Effector memory CD4-positive, alpha-beta T cell (primary cell): ENCODE data around the gene SLX9.

Source experiments
- DNase-seq, 3 donors: peaks; one replicate each; pipeline ENCODE4 v3.0.0-alpha.2; 2020
- H3K27ac ChIP-seq: 2 replicates; pipeline ENCODE4 v1.7.0; 2013; ENCODE audit warnings: mild to moderate bottlenecking, low read length, moderate library complexity; ENCODE audit not compliant: insufficient read depth, poor library complexity, severe bottlenecking
- H3K27me3 ChIP-seq: replicated peaks from 2 replicates; pipeline ENCODE4 v1.7.0; 2013; ENCODE audit warnings: mild to moderate bottlenecking, low read length; ENCODE audit not compliant: insufficient read depth, control insufficient read depth, poor library complexity, severe bottlenecking
- H3K36me3 ChIP-seq: 2 replicates; pipeline ENCODE4 v1.7.0; 2013; ENCODE audit warnings: mild to moderate bottlenecking, low read length, moderate library complexity; ENCODE audit not compliant: control insufficient read depth, insufficient read depth
- H3K4me1 ChIP-seq: 2 replicates; pipeline ENCODE4 v1.7.0; 2013; ENCODE audit warnings: low read length, mild to moderate bottlenecking; ENCODE audit not compliant: control insufficient read depth, insufficient read depth, poor library complexity, severe bottlenecking
- H3K4me3 ChIP-seq: 2 replicates; pipeline ENCODE4 v1.7.0; 2013; ENCODE audit warnings: low read length, low read depth, mild to moderate bottlenecking; ENCODE audit not compliant: insufficient read depth, poor library complexity, severe bottlenecking
- H3K9me3 ChIP-seq: 2 replicates; pipeline ENCODE4 v1.7.0; 2013; ENCODE audit warnings: mild to moderate bottlenecking, low read length, moderate library complexity; ENCODE audit not compliant: control insufficient read depth

The SLX9 gene

DNA sequence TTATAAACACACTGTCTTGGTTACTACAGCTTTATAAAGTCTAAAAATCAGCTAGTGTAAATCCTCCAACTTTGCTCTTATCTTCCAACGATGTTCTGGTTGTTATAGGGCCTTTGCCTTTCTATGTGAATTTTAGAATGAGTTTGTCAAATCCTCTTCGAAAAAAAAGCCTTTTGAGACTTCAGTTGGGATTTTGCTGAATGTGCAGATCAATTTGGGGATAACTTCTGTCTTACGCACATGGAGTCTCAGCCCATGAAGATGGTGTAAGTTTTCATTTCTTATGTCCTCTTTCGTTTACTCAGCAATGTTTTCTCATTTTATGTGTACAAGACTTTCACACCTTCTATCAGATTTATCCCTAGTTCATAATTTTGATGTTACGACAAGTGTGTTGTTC lies 69.8 kb downstream of the SLX9 start:
- H3K27me3 ChIP-seq: peaks cover 2% of the 10 kb centered on the region
- H3K4me1 ChIP-seq: no peaks in the 10 kb centered on the region
- no peak for DNase-seq
- no peak overlapping the region for H3K27ac ChIP-seq
- no peaks in the 10 kb centered on the region for H3K36me3 ChIP-seq
- no peaks in the 10 kb centered on the region for H3K9me3 ChIP-seq
- H3K4me3 ChIP-seq: no peak overlapping the region

DNA sequence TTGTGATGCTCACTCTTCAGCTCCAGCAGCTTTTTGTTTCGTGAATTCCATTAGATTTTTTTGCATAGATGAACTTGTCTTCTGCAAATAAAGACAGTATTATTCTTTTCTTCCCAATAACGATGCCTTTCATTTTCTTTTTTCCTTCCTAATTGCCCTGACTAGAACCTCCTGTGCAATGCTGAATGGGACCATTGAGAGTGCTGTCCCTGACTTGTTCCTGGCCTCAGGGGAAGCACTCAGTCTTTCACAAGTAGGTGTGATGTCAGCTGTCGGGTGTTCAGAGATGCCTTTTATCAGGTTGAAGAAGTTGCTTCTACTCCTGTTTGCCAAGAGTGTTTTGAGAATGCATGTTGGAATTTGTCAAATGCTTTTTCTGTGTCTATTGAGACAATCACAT lies 70.3 kb downstream of the SLX9 start:
- Histone ChIP-seq H3K27me3 (peaks cover 2% of the 10 kb centered on the region), H3K4me1 (no peaks in the 10 kb centered on the region), H3K4me3 (no peak overlapping the region), H3K27ac (no peak overlapping the region), H3K9me3 (no peaks in the 10 kb centered on the region), H3K36me3 (no peaks in the 10 kb centered on the region)
- no peak for DNase-seq

DNA sequence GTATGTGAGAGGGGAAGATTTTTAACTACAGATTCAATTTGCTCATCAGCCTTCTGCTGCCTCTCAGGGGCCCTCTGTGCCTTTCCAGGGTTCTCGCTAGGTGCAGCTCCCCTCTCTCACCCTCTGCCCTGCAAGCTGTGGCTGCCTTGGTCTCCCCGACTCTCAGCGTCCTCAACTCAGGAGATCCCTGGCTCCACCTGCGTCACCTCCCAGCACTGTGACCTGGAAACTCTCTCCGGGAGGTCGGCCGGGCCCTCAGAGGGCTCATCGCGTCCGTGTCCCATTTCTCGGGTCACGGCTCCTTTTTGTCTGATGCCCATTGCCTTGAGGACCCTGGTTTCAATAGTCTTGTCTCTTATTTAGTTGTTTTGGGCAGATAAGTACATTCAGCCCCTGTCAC lies 71.0 kb downstream of the SLX9 start:
- Histone ChIP-seq H3K36me3 (no peaks in the 10 kb centered on the region), H3K4me3 (no peak overlapping the region), H3K4me1 (no peaks in the 10 kb centered on the region), H3K27me3 (peaks cover 2% of the 10 kb centered on the region), H3K9me3 (no peaks in the 10 kb centered on the region), H3K27ac (no peak overlapping the region)
- no peak for DNase-seq

DNA sequence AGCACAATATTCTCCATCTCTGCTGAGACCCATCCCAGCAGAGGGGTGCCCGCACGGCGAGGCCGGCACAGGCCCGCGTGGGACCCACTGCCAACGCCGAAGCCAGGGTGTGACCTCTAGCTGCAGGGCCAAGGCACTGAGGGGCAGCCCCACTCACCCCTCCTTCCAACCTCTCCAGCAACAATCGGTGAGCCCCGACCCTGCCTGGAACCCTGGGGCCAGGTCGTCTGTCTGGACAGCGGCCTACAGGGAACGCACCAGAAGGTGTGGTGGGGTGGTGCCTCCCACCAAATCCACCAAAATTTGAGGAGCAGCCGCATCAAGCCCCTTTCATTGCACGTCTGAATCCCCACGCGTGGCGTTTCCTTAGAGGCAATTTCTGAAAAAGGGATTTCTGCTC lies 71.6 kb downstream of the SLX9 start:
- no peak for DNase-seq
- Histone ChIP-seq H3K36me3 (no peaks in the 10 kb centered on the region), H3K9me3 (no peaks in the 10 kb centered on the region), H3K27me3 (peaks cover 2% of the 10 kb centered on the region), H3K4me1 (no peaks in the 10 kb centered on the region), H3K4me3 (no peak overlapping the region), H3K27ac (no peak overlapping the region)

DNA sequence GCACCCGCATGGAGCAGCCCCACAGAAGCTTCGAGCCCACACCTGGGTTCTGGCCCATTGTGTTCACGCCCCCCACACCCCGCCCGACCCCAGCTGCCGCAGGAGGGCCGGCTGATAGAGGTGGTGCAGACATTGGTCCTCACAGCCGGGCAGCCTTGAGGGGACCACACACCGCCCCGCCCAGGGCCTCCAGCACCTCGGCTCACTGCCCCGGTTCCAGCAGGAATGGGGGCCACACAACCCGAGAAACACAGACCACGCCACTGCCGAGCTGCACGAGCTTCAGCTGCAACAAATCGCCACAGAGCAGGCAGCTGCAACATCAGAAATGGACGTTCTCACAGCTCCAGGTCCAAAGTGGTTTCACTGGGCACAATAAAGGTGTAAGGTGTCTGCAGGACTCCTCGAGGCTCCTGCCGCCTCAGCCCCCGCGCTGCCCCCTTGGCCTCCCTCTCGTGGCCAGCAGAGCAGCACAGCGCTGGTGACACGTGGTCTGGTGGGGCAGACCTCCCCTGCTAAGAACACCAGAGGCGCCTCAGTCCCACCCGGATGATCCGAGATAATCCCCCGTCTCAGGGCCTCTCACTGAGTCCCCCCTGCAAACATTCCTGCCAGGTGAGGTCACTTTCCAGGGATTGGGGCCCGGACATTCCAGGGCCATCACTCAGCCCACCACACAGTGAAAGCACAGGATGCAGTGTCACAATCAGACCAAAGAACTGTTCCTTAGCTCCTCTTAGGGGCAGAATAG lies 72.3 kb downstream of the SLX9 start:
- DNase-seq: no peak
- no peaks in the 10 kb centered on the region for H3K9me3 ChIP-seq
- H3K36me3 ChIP-seq: no peaks in the 10 kb centered on the region
- no peak overlapping the region for H3K4me3 ChIP-seq
- no peak overlapping the region for H3K27ac ChIP-seq
- H3K4me1 ChIP-seq: no peaks in the 10 kb centered on the region
- peaks cover 2% of the 10 kb centered on the region for H3K27me3 ChIP-seq

DNA sequence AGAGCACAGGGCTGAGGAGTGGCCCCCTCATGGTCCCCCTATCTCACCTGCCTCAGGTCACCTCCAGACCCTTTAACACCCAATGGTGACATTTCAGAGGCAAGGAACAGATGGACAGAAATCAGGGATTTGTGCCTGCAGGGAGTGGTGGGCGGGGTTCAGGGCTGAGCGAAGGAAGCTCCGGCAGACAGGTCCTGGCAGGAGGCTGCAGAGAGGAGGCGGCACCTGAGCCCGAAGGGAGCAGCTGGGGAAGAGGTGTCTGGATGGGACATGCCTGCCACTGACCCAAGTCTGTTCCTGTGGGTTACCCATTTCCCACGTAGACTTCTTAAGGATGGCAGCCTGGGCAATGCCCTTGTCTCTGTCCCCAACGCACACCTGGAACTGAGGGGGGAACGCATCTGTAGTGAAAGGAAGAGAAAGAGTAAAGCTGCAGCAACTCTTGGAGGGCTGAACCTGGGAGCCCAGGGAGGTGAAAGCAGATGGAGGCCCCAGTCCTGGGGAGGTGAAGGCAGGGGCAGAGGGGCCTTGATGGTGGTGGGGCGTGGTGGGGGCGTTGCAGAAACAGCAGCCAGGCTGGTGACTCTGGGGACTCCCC lies 72.9 kb downstream of the SLX9 start:
- H3K36me3 ChIP-seq: no peaks in the 10 kb centered on the region
- H3K4me3 ChIP-seq: no peak overlapping the region
- DNase-seq: no peak
- no peaks in the 10 kb centered on the region for H3K9me3 ChIP-seq
- no peaks in the 10 kb centered on the region for H3K4me1 ChIP-seq
- H3K27ac ChIP-seq: no peak overlapping the region
- H3K27me3 ChIP-seq: peaks cover 9% of the 10 kb centered on the region

DNA sequence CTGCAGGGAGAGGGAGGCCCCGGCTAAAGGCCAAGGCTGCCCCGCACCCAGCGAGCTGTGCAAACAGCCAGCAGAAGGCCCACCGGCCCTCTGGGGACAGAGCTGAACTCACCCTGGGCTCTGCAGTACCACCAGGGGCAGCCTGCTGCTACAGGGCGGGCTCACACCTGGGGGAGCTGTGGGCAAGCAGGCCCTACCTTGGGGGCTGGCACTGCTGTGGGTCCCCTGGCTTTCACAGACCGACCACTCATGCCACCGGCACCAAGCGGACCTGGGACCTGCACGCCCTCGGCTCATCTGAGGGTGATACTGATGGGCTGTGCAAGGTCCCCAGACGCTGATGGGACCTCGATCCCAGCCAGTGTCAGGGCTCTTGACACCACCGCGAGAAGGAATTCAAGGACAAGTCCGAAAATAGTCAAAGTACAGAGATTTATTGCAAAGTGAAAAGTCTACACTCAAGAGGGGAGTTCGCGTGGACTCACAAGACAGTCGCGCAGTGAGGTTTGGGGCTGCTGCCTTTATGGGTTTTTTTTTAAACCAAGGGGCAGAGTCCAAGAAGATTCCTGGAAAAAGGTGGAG lies 73.5 kb downstream of the SLX9 start:
- H3K4me3 ChIP-seq: no peak overlapping the region
- no peaks in the 10 kb centered on the region for H3K36me3 ChIP-seq
- peaks cover 15% of the 10 kb centered on the region for H3K27me3 ChIP-seq
- H3K9me3 ChIP-seq: no peaks in the 10 kb centered on the region
- no peak overlapping the region for H3K27ac ChIP-seq
- DNase-seq: no peak
- peaks cover 5% of the 10 kb centered on the region for H3K4me1 ChIP-seq

DNA sequence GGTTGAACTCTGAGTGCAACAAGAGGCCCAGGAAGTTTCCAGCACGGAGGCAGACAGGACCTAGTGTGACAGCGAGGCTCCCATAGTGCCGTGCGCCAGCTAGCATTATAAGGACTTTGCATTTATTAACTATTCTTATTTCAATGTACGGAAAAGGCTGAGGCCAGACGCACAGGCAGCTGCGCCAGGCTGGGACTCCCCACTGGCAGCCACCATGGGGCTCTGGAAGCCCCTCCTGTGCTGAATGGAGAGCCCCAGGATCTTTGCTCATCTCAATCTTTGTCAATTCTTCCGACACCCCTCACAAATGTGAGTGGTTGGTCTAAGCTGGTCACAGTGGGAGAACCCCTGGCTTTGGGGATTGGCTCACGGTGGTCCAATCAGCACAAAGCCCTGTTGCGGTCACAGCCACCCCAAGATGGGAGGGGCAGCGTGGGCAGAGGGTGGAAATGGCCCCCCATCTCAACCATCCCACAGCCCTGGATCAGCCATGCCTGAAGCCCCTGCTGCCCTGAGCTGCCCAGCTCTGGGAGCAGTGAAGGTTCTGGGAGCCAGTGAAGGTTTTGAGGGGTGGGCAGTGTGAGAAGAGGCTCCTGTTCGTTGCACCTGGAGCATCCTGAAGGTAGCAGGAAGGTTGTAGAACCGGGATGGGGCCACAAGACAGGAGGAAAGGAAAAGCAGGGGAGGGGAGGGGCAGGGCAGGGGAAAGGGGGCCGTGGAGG lies 75.1 kb downstream of the SLX9 start:
- Histone ChIP-seq H3K27me3 (peaks cover 21% of the 10 kb centered on the region), H3K9me3 (no peaks in the 10 kb centered on the region), H3K4me1 (peaks cover 6% of the 10 kb centered on the region), H3K4me3 (no peak overlapping the region), H3K36me3 (no peaks in the 10 kb centered on the region), H3K27ac (no peak overlapping the region)
- DNase-seq: no peak

DNA sequence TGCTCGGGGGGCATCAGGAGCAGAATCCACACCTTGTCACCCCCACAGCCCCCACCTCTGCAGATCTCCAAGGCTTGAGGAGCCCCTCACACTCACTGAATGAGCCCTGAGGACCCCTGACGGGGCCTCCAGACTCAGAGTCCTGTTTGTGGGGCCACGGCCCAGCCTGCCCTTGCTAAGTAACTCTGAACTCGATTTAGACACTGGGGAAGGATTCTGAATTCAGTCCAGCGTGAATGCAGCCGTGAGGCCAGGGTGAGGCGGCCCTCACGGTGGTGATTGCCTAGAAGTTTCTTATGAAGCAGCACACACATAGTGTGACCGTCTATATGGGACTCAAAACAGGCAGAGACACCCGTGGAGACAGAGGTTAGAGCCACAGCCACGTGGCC lies 75.6 kb downstream of the SLX9 start:
- no peak for DNase-seq
- H3K27me3 ChIP-seq: peaks cover 21% of the 10 kb centered on the region

DNA sequence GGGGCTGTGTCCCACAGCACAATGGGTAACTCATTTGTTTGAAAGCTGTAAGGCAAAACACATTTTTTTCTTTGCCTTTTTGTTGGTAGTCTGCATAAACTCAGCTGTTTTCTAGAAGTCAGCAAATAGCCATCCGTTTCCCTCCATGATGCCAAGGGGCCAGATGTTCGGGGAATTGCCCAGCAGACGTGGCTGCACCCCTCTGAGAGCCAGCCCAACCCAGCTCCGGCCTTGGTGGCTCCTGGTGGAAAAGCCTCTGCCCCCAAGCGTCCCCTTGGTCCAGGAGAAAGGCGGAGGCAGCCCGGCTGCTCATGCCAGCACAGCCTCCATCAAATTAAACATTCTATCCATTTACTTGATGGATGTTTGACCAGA lies 76.2 kb downstream of the SLX9 start:
- no peak for DNase-seq
- H3K4me1 ChIP-seq: peaks cover 6% of the 10 kb centered on the region
- peaks cover 21% of the 10 kb centered on the region for H3K27me3 ChIP-seq
- H3K27ac ChIP-seq: no peak overlapping the region
- no peaks in the 10 kb centered on the region for H3K9me3 ChIP-seq
- H3K36me3 ChIP-seq: no peaks in the 10 kb centered on the region
- H3K4me3 ChIP-seq: no peak overlapping the region

More for the DNA sequence above, 75.6 kb downstream of the SLX9 start:
- no peak overlapping the region for H3K4me3 ChIP-seq
- H3K36me3 ChIP-seq: no peaks in the 10 kb centered on the region
- no peak overlapping the region for H3K27ac ChIP-seq
- H3K4me1 ChIP-seq: peaks cover 6% of the 10 kb centered on the region
- no peaks in the 10 kb centered on the region for H3K9me3 ChIP-seq
